HepG2 (cell line): ENCODE measurements around the gene CLDN10. TPM values are rescaled to one million over a fixed set of nuclear protein-coding genes. Genes with fewer than 3 reads are reported as not detected.

Experiments
- ATAC-seq: fragments of 200-7000 bp; cut with Tn5 transposase; 3 replicates; pipeline ENCODE4 v1.9.1; 2020; ENCODE audit warnings: mild to moderate bottlenecking, moderate library complexity
- BruUV-seq: library from RNA; stranded (reverse); fragments of 400-500 nt; replicated peaks from 2 replicates; lab custom pipeline; 2021; lab: Mats Ljungman, UMichigan
- CTCF ChIA-PET: fragments of 300-600 bp; formaldehyde crosslinking; extraction: SDS; loops from one replicate; lab custom pipeline; 2021; ENCODE audit warnings: low total read pairs, inconsistent platforms, low intra/inter-chr PET ratio; lab: Yijun Ruan, JAX
- POLR2A ChIA-PET: fragments of 350-600 bp; sonication (Branson Sonifier 250); formaldehyde crosslinking; loops from one replicate; lab custom pipeline; 2020; ENCODE audit warnings: antibody characterized with exemption, inconsistent platforms; lab: Yijun Ruan, JAX
- DNase-seq: peaks from one replicate; pipeline ENCODE4 v3.0.0-alpha.2; 2015; ENCODE audit warnings: low spot score
- FAIRE-seq: peaks from 3 replicates; lab custom pipeline; 2011; peaks lifted over from hg19 to GRCh38; lab: Jason Lieb, UNC
- H2AFZ ChIP-seq: one replicate; pipeline ENCODE4 v1.6.1; 2011; ENCODE audit warnings: low read length, inconsistent platforms
- H3K27ac ChIP-seq: fragments of 300-600 bp; 3 replicates; pipeline ENCODE4 v1.8.0; 2011; ENCODE audit warnings: mixed run types, mild to moderate bottlenecking, mixed read lengths, low read length, inconsistent platforms; ENCODE audit not compliant: insufficient read depth; ENCODE audit errors: extremely low read length
- H3K27me3 ChIP-seq, 2 experiments: fragments of 200-600 bp in 1 of 2; 2 replicates in 1 of 2; 3 replicates in 1 of 2; pipeline versions ENCODE4 v1.6.0 to v1.8.0; 2011; ENCODE audit warnings: low read length in 2 of 2, mild to moderate bottlenecking in 2 of 2, moderate library complexity in 2 of 2, inconsistent platforms in 1 of 2; ENCODE audit not compliant: insufficient read depth in 2 of 2, control insufficient read depth in 1 of 2
- H3K36me3 ChIP-seq, 2 experiments: fragments of 200-600 bp in 1 of 2; replicated peaks in 1 of 2; 2 replicates in 1 of 2; 3 replicates in 1 of 2; pipeline versions ENCODE4 v1.5.1 to v1.8.0; 2011; ENCODE audit warnings: low read length in 2 of 2, inconsistent platforms in 1 of 2; ENCODE audit not compliant: insufficient read depth in 2 of 2, control insufficient read depth in 1 of 2
- H3K4me1 ChIP-seq: 2 replicates; pipeline ENCODE4 v1.5.1; 2012; ENCODE audit warnings: low read length, inconsistent platforms; ENCODE audit not compliant: insufficient read depth
- H3K4me2 ChIP-seq: 2 replicates; pipeline ENCODE4 v1.6.0; 2011; ENCODE audit warnings: low read depth, low read length, inconsistent platforms
- H3K4me3 ChIP-seq, 3 experiments: fragments of 200-600 bp in 1 of 3; sonication (generic), shearing (Covaris generic) in 1 of 3; replicated peaks in 1 of 3; 2 replicates each; pipeline ENCODE4 v1.5.1; 2011 to 2016; ENCODE audit warnings: low read length in 3 of 3, inconsistent platforms in 2 of 3, low read depth in 2 of 3, mild to moderate bottlenecking in 2 of 3, control low read depth in 1 of 3, mixed read lengths in 1 of 3; ENCODE audit not compliant: insufficient read depth in 1 of 3
- H3K79me2 ChIP-seq: one replicate; pipeline ENCODE4 v1.6.1; 2011; ENCODE audit warnings: low read length, inconsistent platforms; ENCODE audit not compliant: insufficient read depth
- H3K9ac ChIP-seq: 2 replicates; pipeline ENCODE4 v1.6.0; 2011; ENCODE audit warnings: mild to moderate bottlenecking, low read depth, low read length, inconsistent platforms; ENCODE audit not compliant: insufficient read depth
- H3K9me3 ChIP-seq: 2 replicates; pipeline ENCODE4 v1.5.1; 2012; ENCODE audit warnings: mild to moderate bottlenecking, low read length
- H4K20me1 ChIP-seq: 2 replicates; pipeline ENCODE4 v1.6.0; 2011; ENCODE audit warnings: inconsistent platforms, mild to moderate bottlenecking, low read length, moderate library complexity; ENCODE audit not compliant: insufficient read depth
- FOXO1 ChIP-seq: sonication (generic); formaldehyde crosslinking; IDR thresholded peaks from 2 replicates; pipeline ENCODE4 v1.4.0; 2020; ENCODE audit warnings: missing genetic modification reagents
- ZNF225 ChIP-seq: sonication (generic); formaldehyde crosslinking; IDR thresholded peaks from 2 replicates; pipeline ENCODE4 v1.4.0; 2020; ENCODE audit warnings: mild to moderate bottlenecking, missing genetic modification reagents
- ZNF331 ChIP-seq: sonication (generic); formaldehyde crosslinking; IDR thresholded peaks from 2 replicates; pipeline ENCODE4 v1.4.0; 2020; ENCODE audit warnings: missing genetic modification reagents
- ZNF563 ChIP-seq: sonication (generic); formaldehyde crosslinking; IDR thresholded peaks from 2 replicates; pipeline ENCODE4 v1.8.0; 2022; ENCODE audit warnings: mild to moderate bottlenecking, moderate library complexity, missing genetic modification reagents
- WGBS: methylation state at CpG from one replicate; pipeline ENCODE4 v1.1.6; 2017; ENCODE audit warnings: low lambda C conversion rate; 5-methylcytosine and 5-hydroxymethylcytosine counted together
- in situ Hi-C: cut with HindIII; loops from 2 replicates; pipeline ENCODE4 v1.10.0; 2017; ENCODE audit warnings: low pct_unique_long_range_greater_than_20kb; ENCODE audit not compliant: extremely low pct_ligation_motif_present
- intact Hi-C: fragments of 100-400 bp; cut with micrococcal nuclease; formaldehyde crosslinking; loops from one replicate; pipeline ENCODE4 v1.10.0; 2022; ENCODE audit not compliant: unreplicated experiment
- polyA plus RNA-seq, 8 experiments: library from polyadenylated mRNA; depleted of rRNA in 3 of 8; stranded (reverse) in 7 of 8; unstranded in 1 of 8; fragments of >200 nt; fragmentation: Illumina TruSeq in 4 of 8; extraction: Trizol in 4 of 8; gene quantifications; 2 replicates each; pipeline versions ENCODE4 v1.2.1 to v1.2.3, GENCODE V29; 2011 to 2016; ENCODE audit warnings: low read depth in 4 of 8, missing spikeins in 1 of 8, mixed read lengths in 1 of 8; ENCODE audit not compliant: insufficient read depth in 1 of 8
- total RNA-seq, 5 experiments: library from RNA; depleted of rRNA; stranded (reverse); fragments of >200 nt; fragmentation: Illumina TruSeq; extraction: Trizol; gene quantifications; 2 replicates each; pipeline ENCODE4 v1.2.3, GENCODE V29; 2016; ENCODE audit warnings: low read depth in 1 of 5
- TF ChIP-seq, protein P1 (sequence below): sonication (generic); formaldehyde crosslinking; IDR thresholded peaks from 2 replicates; pipeline ENCODE4 v1.5.1; 2020; ENCODE audit warnings: mild to moderate bottlenecking, missing genetic modification reagents, borderline replicate concordance
- TF ChIP-seq, protein P2 (sequence below): sonication (generic); formaldehyde crosslinking; IDR thresholded peaks from one replicate; pipeline ENCODE4 v1.5.1; 2020; ENCODE audit warnings: mild to moderate bottlenecking, missing genetic modification reagents; ENCODE audit errors: not compliant biosample characterization
- TF ChIP-seq, protein P3 (sequence below): sonication (generic); formaldehyde crosslinking; IDR thresholded peaks from 2 replicates; pipeline ENCODE4 v1.5.0; 2020; ENCODE audit warnings: mild to moderate bottlenecking, missing genetic modification reagents, borderline replicate concordance

Gene CLDN10
- total and polyA plus RNA-seq, 2 of the 13 experiments (the other 11 are each of a cell fraction or from before 2014, with no cell fraction given), result not detected

DNA sequence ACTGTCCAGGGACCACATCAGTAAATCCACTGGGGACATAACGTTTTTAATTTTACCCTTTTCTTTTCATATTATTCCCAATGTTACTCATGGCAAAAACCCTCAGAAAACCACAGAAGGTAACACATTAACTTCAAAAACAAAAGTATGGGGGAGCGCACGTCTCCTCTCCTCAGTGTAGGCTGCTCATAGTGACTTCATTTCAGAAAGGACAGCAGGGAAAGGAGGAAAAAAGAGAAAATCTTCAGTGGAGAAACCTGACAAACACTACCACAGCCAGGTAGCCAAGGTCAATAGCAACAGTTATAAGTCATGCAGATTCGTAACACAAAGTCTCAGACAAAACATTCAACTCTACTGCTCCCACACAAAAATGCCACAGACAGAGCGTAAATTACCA is 70.6 kb downstream of the CLDN10 start:
- in situ Hi-C loops, result loop anchor here (5.0 kb wide), 1 partner anchor 214 kb away; no protein-coding TSS in a partner anchor
- no peaks in the 10 kb centered on the region for H3K79me2 ChIP-seq
- peaks cover 7 to 62% of the 10 kb centered on the region in 2 experiments; a peak in 4 of 5 replicates for H3K36me3 ChIP-seq
- DNase-seq (no peak), FAIRE-seq (no peak), ATAC-seq (no peak)
- ChIA-PET POLR2A (no interaction called here), CTCF (interaction anchor here (1.2 to 2.5 kb wide), 3 partner anchors 38 to 358 kb away, joined by 4 to 15 read pairs (median 11); no protein-coding TSS in a partner anchor)
- H3K27ac ChIP-seq, result no peak overlapping the region
- H3K9me3 ChIP-seq, result peaks cover 4% of the 10 kb centered on the region; the same call in 1 of the 2 replicates
- BruUV-seq, result no TSS peak
- H3K4me2 ChIP-seq, result no peak overlapping the region
- no peaks in the 10 kb centered on the region for H3K4me1 ChIP-seq
- H3K27me3 ChIP-seq, result no peaks in the 10 kb centered on the region
- intact Hi-C loops, result no loop called here
- H3K4me3 ChIP-seq, result no peak overlapping the region
- no peaks in the 10 kb centered on the region for H4K20me1 ChIP-seq
- H3K9ac ChIP-seq, result no peak overlapping the region
- 55% methylated on average over 5 of the region's 5 CpGs for WGBS
- no peak overlapping the region for H2AFZ ChIP-seq
- TF ChIP-seq FOXO1, result no peak
- no peak for TF ChIP-seq ZNF331
- TF ChIP-seq ZNF225, result no peak
- TF ChIP-seq, protein P1, sequence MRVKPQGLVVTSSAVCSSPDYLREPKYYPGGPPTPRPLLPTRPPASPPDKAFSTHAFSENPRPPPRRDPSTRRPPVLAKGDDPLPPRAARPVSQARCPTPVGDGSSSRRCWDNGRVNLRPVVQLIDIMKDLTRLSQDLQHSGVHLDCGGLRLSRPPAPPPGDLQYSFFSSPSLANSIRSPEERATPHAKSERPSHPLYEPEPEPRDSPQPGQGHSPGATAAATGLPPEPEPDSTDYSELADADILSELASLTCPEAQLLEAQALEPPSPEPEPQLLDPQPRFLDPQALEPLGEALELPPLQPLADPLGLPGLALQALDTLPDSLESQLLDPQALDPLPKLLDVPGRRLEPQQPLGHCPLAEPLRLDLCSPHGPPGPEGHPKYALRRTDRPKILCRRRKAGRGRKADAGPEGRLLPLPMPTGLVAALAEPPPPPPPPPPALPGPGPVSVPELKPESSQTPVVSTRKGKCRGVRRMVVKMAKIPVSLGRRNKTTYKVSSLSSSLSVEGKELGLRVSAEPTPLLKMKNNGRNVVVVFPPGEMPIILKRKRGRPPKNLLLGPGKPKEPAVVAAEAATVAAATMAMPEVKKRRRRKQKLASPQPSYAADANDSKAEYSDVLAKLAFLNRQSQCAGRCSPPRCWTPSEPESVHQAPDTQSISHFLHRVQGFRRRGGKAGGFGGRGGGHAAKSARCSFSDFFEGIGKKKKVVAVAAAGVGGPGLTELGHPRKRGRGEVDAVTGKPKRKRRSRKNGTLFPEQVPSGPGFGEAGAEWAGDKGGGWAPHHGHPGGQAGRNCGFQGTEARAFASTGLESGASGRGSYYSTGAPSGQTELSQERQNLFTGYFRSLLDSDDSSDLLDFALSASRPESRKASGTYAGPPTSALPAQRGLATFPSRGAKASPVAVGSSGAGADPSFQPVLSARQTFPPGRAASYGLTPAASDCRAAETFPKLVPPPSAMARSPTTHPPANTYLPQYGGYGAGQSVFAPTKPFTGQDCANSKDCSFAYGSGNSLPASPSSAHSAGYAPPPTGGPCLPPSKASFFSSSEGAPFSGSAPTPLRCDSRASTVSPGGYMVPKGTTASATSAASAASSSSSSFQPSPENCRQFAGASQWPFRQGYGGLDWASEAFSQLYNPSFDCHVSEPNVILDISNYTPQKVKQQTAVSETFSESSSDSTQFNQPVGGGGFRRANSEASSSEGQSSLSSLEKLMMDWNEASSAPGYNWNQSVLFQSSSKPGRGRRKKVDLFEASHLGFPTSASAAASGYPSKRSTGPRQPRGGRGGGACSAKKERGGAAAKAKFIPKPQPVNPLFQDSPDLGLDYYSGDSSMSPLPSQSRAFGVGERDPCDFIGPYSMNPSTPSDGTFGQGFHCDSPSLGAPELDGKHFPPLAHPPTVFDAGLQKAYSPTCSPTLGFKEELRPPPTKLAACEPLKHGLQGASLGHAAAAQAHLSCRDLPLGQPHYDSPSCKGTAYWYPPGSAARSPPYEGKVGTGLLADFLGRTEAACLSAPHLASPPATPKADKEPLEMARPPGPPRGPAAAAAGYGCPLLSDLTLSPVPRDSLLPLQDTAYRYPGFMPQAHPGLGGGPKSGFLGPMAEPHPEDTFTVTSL (CRISPR knock-in tag), result no peak
- TF ChIP-seq, protein P2, sequence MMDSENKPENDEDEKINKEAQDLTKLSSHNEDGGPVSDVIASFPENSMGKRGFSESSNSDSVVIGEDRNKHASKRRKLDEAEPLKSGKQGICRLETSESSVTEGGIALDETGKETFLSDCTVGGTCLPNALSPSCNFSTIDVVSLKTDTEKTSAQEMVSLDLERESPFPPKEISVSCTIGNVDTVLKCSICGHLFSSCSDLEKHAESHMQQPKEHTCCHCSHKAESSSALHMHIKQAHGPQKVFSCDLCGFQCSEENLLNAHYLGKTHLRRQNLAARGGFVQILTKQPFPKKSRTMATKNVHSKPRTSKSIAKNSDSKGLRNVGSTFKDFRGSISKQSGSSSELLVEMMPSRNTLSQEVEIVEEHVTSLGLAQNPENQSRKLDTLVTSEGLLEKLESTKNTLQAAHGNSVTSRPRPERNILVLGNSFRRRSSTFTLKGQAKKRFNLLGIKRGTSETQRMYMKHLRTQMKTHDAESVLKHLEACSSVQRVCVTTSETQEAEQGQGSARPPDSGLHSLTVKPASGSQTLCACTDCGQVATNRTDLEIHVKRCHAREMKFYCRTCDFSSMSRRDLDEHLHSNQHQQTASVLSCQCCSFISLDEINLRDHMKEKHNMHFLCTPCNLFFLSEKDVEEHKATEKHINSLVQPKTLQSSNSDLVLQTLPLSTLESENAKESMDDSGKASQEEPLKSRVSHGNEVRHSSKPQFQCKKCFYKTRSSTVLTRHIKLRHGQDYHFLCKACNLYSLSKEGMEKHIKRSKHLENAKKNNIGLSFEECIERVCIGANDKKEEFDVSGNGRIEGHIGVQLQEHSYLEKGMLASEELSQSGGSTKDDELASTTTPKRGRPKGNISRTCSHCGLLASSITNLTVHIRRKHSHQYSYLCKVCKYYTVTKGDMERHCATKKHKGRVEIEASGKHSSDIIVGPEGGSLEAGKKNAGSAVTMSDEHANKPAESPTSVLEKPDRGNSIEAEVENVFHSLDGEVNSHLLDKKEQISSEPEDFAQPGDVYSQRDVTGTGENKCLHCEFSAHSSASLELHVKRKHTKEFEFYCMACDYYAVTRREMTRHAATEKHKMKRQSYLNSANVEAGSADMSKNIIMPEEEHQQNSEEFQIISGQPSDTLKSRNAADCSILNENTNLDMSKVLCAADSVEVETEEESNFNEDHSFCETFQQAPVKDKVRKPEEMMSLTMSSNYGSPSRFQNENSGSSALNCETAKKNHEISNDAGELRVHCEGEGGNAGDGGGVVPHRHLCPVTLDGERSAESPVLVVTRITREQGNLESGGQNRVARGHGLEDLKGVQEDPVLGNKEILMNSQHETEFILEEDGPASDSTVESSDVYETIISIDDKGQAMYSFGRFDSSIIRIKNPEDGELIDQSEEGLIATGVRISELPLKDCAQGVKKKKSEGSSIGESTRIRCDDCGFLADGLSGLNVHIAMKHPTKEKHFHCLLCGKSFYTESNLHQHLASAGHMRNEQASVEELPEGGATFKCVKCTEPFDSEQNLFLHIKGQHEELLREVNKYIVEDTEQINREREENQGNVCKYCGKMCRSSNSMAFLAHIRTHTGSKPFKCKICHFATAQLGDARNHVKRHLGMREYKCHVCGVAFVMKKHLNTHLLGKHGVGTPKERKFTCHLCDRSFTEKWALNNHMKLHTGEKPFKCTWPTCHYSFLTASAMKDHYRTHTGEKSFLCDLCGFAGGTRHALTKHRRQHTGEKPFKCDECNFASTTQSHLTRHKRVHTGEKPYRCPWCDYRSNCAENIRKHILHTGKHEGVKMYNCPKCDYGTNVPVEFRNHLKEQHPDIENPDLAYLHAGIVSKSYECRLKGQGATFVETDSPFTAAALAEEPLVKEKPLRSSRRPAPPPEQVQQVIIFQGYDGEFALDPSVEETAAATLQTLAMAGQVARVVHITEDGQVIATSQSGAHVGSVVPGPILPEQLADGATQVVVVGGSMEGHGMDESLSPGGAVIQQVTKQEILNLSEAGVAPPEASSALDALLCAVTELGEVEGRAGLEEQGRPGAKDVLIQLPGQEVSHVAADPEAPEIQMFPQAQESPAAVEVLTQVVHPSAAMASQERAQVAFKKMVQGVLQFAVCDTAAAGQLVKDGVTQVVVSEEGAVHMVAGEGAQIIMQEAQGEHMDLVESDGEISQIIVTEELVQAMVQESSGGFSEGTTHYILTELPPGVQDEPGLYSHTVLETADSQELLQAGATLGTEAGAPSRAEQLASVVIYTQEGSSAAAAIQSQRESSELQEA (CRISPR knock-in tag), result no peak
- TF ChIP-seq, protein P3, sequence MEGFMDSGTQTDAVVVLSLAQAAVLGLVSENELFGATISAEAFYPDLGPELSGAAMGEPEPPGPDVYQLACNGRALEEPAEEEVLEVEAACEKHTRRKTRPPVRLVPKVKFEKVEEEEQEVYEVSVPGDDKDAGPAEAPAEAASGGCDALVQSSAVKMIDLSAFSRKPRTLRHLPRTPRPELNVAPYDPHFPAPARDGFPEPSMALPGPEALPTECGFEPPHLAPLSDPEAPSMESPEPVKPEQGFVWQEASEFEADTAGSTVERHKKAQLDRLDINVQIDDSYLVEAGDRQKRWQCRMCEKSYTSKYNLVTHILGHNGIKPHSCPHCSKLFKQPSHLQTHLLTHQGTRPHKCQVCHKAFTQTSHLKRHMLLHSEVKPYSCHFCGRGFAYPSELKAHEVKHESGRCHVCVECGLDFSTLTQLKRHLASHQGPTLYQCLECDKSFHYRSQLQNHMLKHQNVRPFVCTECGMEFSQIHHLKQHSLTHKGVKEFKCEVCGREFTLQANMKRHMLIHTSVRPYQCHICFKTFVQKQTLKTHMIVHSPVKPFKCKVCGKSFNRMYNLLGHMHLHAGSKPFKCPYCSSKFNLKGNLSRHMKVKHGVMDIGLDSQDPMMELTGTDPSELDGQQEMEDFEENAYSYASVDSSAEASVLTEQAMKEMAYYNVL (CRISPR knock-in tag), result no peak
- TF ChIP-seq ZNF563 (CRISPR knock-in tag), result no peak
